Upper lobe of right lung (tissue), 1 donor: ENCODE data around the gene VAMP2. TPM values are rescaled to one million over a fixed set of nuclear protein-coding genes. Genes with fewer than 3 reads are reported as not detected.

ENCODE experiments used
- ATAC-seq: fragments of 200-7000 bp; cut with Tn5 transposase; one replicate; pipeline ENCODE4 v1.9.1; 2020; ENCODE audit warnings: mild to moderate bottlenecking, moderate library complexity
- DNase-seq: peaks from one replicate; pipeline ENCODE4 v3.0.0-alpha.2; 2020
- H3K27ac ChIP-seq: fragments of 200-600 bp; one replicate; pipeline ENCODE4 v1.8.0; 2022
- H3K27me3 ChIP-seq: fragments of 200-600 bp; one replicate; pipeline ENCODE4 v1.8.0; 2022; ENCODE audit warnings: mild to moderate bottlenecking
- H3K36me3 ChIP-seq: fragments of 200-600 bp; one replicate; pipeline ENCODE4 v1.8.0; 2022
- H3K4me1 ChIP-seq: fragments of 200-600 bp; one replicate; pipeline ENCODE4 v1.8.0; 2022
- H3K4me3 ChIP-seq: fragments of 200-600 bp; one replicate; pipeline ENCODE4 v1.8.0; 2022; ENCODE audit warnings: mild to moderate bottlenecking
- H3K9me3 ChIP-seq: fragments of 200-600 bp; one replicate; pipeline ENCODE4 v1.8.0; 2022
- CTCF ChIP-seq: fragments of 200-600 bp; IDR thresholded peaks from one replicate; pipeline ENCODE4 v1.8.0; 2022; ENCODE audit warnings: antibody characterized with exemption
- intact Hi-C: fragments of 100-400 bp; cut with DNase I; formaldehyde crosslinking; loops from one replicate; pipeline ENCODE4 v1.11.0; 2022
- total RNA-seq: library from RNA; stranded (reverse); fragmentation: NEBNext Ultra II Directional; extraction: Animal tissue kit (Norgen Biotek cat#: 25700); gene quantifications from one replicate; pipeline ENCODE4 v1.2.1, GENCODE V29; 2021
- donor health status: DM: no; HTN: yes; CAD: no; lungs with severe emphysema.

Gene VAMP2
- total RNA-seq, 1 donor from 2014 or later = 78.1 TPM

GRCh38 chr17:8124350-8125153, 38.2 kb downstream of the VAMP2 start:
- ATAC-seq (no peak), DNase-seq (no peak)
- no peaks in the 10 kb centered on the region for H3K9me3 ChIP-seq
- H3K27me3 ChIP-seq = peaks cover 27% of the 10 kb centered on the region
- H3K36me3 ChIP-seq = no peaks in the 10 kb centered on the region
- intact Hi-C loops = loop anchor here (5.0 kb wide), 1 partner anchor 63 kb away; no protein-coding TSS in a partner anchor
- H3K4me1 ChIP-seq = peaks cover 66% of the 10 kb centered on the region
- H3K4me3 ChIP-seq = peak overlapping the region; percentile 67
- TF ChIP-seq CTCF = no peak
- H3K27ac ChIP-seq = no peak overlapping the region

GRCh38 chr17:8123695-8124349, 38.9 kb downstream of the VAMP2 start, which contains the start of gene HES7:
HES7 (minus strand) TSS chr17:8124106; CDS start chr17:8124084, 22 bp downstream.
- Histone ChIP-seq H3K27ac (no peak within 1 kb of the TSS), H3K36me3 (no peaks in the 10 kb centered on the region), H3K4me3 (peak within 1 kb of the TSS; percentile 67), H3K9me3 (no peaks in the 10 kb centered on the region), H3K4me1 (peaks cover 66% of the 10 kb centered on the region), H3K27me3 (peaks cover 22% of the 10 kb centered on the region)
- ATAC-seq = no peak
- no peak for TF ChIP-seq CTCF
- intact Hi-C loops = loop anchor here (5.0 kb wide), 1 partner anchor 63 kb away; no protein-coding TSS in a partner anchor
- no peak for DNase-seq

GRCh38 chr17:8122924-8123694, 39.6 kb downstream of the VAMP2 start:
- Histone ChIP-seq H3K9me3 (no peaks in the 10 kb centered on the region), H3K36me3 (no peaks in the 10 kb centered on the region), H3K27me3 (peaks cover 22% of the 10 kb centered on the region), H3K4me3 (peak overlapping the region; percentile 67), H3K27ac (no peak overlapping the region), H3K4me1 (peaks cover 72% of the 10 kb centered on the region)
- DNase-seq (no peak), ATAC-seq (no peak)
- no peak for TF ChIP-seq CTCF
- intact Hi-C loops = loop anchor here (5.0 kb wide), 1 partner anchor 64 kb away; no protein-coding TSS in a partner anchor

GRCh38 chr17:8122422-8122923, 40.3 kb downstream of the VAMP2 start:
- Histone ChIP-seq H3K27me3 (peaks cover 23% of the 10 kb centered on the region), H3K4me3 (peak overlapping the region; percentile 67), H3K36me3 (no peaks in the 10 kb centered on the region), H3K27ac (no peak overlapping the region), H3K4me1 (peaks cover 79% of the 10 kb centered on the region), H3K9me3 (no peaks in the 10 kb centered on the region)
- no peak for TF ChIP-seq CTCF
- ATAC-seq = no peak
- no peak for DNase-seq
- intact Hi-C loops = loop anchor here (5.0 kb wide), 1 partner anchor 65 kb away; no protein-coding TSS in a partner anchor
